Sigmoid colon (tissue), 4 donors: ENCODE measurements around the gene ATG10.

Experiments
- POLR2A ChIP-seq, 2 donors: fragments of 450-650 bp; IDR thresholded peaks; one replicate each; pipeline ENCODE4 v1.6.1; 2016; ENCODE audit warnings: antibody characterized with exemption in 2 of 2, mild to moderate bottlenecking in 2 of 2, moderate library complexity in 2 of 2
- POLR2AphosphoS5 ChIP-seq, 4 donors: sonication (generic); formaldehyde crosslinking; IDR thresholded peaks; one replicate each; pipeline ENCODE4 v1.6.1; 2017; ENCODE audit warnings: antibody characterized with exemption in 4 of 4
- TF ChIP-seq, protein P1 (sequence below), 4 experiments: fragments of 450-650 bp in 3 of 4; fragments of 200-600 bp in 1 of 4; IDR thresholded peaks; one replicate each; pipeline ENCODE4 v1.5.1; 2016 to 2019; ENCODE audit warnings: antibody characterized with exemption in 4 of 4, mild to moderate bottlenecking in 3 of 4, moderate library complexity in 2 of 4

DNA sequence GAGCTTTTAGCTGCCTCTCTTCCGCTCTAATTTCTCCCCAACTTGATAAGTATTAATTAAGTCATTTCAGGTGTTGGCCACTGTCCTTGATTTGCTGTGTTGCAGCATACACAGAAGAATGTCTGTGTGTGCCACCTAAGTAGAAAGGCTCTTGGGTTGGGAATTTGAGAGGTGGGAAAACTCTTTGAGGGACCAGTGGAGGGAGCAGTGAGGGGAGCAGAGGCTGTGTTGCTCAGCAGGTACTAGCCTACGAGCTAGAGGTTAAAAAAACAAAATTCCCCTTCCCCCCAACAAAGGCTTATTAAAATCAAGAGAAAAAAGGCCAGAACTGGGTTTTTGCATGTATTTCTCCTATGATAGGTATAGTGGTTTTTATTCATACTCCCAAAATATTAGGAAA, 285.4 kb downstream of the ATG10 start:
- TF ChIP-seq, protein P1, sequence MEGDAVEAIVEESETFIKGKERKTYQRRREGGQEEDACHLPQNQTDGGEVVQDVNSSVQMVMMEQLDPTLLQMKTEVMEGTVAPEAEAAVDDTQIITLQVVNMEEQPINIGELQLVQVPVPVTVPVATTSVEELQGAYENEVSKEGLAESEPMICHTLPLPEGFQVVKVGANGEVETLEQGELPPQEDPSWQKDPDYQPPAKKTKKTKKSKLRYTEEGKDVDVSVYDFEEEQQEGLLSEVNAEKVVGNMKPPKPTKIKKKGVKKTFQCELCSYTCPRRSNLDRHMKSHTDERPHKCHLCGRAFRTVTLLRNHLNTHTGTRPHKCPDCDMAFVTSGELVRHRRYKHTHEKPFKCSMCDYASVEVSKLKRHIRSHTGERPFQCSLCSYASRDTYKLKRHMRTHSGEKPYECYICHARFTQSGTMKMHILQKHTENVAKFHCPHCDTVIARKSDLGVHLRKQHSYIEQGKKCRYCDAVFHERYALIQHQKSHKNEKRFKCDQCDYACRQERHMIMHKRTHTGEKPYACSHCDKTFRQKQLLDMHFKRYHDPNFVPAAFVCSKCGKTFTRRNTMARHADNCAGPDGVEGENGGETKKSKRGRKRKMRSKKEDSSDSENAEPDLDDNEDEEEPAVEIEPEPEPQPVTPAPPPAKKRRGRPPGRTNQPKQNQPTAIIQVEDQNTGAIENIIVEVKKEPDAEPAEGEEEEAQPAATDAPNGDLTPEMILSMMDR (IDR thresholded peaks at IDR 0.05) = no peak
- TF ChIP-seq POLR2A (IDR thresholded peaks at IDR 0.05) (no peak), POLR2AphosphoS5 (IDR thresholded peaks at IDR 0.05) (no peak)
